ENCODE data around the gene LARGE1.

- TF ChIP-seq, protein P1, sequence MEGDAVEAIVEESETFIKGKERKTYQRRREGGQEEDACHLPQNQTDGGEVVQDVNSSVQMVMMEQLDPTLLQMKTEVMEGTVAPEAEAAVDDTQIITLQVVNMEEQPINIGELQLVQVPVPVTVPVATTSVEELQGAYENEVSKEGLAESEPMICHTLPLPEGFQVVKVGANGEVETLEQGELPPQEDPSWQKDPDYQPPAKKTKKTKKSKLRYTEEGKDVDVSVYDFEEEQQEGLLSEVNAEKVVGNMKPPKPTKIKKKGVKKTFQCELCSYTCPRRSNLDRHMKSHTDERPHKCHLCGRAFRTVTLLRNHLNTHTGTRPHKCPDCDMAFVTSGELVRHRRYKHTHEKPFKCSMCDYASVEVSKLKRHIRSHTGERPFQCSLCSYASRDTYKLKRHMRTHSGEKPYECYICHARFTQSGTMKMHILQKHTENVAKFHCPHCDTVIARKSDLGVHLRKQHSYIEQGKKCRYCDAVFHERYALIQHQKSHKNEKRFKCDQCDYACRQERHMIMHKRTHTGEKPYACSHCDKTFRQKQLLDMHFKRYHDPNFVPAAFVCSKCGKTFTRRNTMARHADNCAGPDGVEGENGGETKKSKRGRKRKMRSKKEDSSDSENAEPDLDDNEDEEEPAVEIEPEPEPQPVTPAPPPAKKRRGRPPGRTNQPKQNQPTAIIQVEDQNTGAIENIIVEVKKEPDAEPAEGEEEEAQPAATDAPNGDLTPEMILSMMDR (IDR thresholded peaks at IDR 0.05), result no peak
- TF ChIP-seq POLR2AphosphoS5 (IDR thresholded peaks at IDR 0.05; ENCODE audit: low read depth, low read length), result no peak
Measured at GRCh38 chr22:33447733-33448132, 472.5 kb downstream of the LARGE1 start.

Measured in Panc1 (cell line).